Inferior parietal cortex (tissue), 1 donor: ENCODE results near the gene CCDC178.
"Not testable (repeated sequence)": the region's sequence is repeated elsewhere in the genome, so short reads cannot be mapped to it uniquely, and the experiment has no call there.

ENCODE experiments used
- DNase-seq: peaks from one replicate; pipeline ENCODE4 v3.0.0-alpha.2; 2016; ENCODE audit errors: extremely low spot score

CCDC178 gene

DNA sequence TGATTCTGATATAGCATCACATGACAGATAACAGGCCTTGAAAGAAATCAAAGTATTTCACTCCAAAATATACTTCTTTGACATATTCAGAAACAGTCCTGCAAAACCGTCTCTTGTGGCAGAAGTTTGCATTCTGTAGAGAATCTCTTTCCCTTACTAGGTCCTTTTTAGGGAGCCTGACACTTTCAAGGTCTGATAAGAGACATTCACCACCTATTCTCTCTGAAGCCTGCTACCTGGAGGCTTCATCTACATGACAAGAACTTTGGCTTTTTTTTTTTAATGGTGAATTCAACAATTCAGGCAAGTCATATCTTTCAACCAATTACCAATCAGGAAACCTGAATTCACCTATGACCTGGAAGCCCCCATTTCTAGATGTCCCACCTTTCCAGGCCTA lies 83.8 kb downstream of the CCDC178 start:
- DNase-seq, result no peak

- no peak for DNase-seq
Measured at GRCh38 chr18:33355756-33356155, 84.8 kb downstream of the CCDC178 start.

DNA sequence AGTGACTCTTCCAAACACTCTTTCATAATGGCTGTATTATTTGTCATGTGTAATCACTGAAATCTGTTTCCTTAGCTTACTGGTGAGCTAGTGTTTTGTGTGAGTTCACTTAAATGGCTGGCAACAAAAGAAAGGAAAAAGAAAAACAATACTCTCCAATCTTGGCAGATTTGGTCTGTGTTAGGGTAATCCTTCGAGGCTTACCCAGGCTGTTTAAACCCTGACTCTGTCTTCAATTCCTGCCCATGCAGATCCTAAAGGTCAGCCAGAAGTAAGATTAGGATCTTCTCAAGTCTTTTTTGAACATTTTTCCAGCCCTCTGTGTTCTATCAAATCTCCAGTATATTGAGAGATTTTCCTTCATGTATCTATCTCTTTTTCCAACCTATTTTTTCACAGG lies 85.3 kb downstream of the CCDC178 start:
- DNase-seq, result no peak

DNA sequence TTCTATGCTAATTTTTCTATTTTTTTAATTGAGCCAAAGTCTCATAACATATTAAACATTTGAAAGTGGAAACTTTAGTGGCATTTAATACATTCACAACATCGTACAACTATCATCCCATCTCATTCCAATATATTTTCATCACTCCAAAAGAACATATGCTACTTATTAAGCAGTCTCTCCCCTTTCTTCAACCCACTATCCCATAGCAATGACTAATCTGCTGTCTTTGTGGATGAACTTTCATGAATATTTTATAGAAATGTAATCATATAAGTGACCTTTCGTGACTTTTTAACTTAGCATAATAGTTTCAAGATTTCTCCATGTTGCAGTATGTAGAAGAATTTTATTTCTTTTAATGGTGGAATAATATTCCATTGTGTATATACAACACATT lies 90.3 kb downstream of the CCDC178 start:
- no peak for DNase-seq

- not testable (repeated sequence) for DNase-seq
Measured at GRCh38 chr18:33339733-33340132, 100.8 kb downstream of the CCDC178 start.

DNA sequence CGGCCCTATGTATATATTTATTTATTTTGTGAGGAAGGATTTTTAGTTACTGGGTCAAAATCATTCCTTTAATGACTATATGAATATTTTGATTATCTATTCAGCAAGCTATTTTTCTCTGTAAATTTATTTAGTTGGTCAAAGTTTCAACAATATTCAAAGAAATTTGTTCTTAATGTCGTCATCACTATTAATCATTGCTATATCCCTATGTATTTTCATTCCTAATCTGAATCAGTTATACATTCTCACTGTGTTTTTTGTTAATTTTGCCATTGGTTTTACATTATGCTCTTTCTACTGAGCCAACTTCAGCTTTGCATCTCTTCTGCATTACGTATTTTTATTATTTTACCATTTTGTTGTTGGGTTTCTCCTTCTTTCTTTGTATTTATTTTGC lies 105.7 kb downstream of the CCDC178 start:
- DNase-seq, result no peak

GRCh38 chr18:33330711-33331110 lies 109.8 kb downstream of the CCDC178 start:
- no peak for DNase-seq

DNA sequence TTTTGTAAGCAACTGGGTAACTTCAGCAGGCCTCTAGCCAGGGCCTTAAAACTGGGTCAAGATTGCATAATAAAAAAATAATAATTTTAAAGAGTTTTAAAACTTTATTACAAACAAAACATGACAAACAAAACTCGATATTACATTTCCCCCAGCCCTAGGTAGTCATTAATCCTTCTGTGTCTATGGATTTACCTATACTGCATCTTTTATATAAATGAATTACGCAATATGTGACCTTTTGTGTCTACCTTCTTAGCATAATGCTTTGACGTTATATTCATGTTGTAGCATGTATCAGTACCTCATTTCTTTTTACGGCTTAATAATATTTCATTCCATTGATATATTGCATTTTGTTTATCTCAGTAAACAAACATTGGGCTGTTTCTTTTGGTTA lies 113.5 kb downstream of the CCDC178 start:
- no peak for DNase-seq

DNA sequence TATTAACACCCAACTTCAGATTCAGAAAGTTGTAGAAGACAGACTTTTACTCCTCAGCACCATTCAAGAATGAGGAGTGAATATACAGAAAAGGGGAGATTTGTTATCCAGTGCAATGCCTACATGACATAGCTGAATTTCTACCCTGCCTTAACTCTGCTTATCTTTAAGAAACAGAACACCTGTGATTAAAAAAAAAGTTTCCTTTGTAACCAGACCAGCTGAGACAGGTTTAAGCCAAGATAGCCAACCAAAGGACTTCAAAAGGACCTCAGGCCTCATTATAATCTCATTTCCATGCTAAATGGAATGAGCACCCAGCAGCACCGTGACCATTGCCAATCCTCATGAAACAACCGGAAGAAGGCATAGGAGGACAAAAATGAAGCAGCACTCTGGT lies 122.9 kb downstream of the CCDC178 start:
- no peak for DNase-seq

GRCh38 chr18:33316146-33316587 lies 124.4 kb downstream of the CCDC178 start:
- DNase-seq, result no peak

GRCh38 chr18:33307520-33307919 lies 133.0 kb downstream of the CCDC178 start:
- DNase-seq, result no peak

DNA sequence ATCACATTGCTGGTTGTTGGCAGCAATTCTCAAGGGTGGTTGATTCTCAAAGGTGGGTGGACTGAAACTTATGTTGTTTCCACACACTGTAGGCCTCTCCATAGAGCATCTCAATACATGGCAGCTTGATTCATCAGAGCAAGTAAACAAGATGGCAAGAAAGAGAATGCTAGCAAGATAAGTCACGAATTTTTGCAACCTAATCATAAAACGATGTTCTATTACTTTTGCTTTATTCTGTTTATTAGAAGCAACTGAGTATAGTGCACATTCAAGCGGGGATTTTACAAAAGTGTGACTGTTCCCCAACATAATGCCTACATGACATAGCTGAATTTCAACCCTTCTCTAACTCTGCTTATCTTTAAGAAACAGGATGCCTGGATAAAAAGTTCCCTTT lies 136.2 kb downstream of the CCDC178 start:
- DNase-seq, result no peak

DNA sequence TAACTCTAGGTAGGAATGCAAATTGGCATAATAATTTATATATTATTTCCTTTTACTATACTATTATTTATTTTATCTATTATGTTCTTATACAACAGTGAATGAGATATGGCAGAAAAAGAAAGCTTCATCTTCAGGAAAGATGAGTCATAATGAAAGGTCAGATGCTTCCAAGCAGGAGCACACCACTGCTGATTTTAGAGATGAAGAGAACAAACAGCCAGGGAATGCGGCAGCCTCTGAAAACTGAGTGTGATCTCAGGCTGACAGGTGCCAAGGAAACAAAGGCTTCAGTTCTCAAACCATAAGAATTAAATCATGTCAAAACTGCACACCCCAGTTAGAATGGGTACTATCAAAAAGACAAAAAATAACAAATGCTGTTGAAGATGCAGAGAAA lies 149.0 kb downstream of the CCDC178 start:
- no peak for DNase-seq

- DNase-seq, result no peak
Measured at GRCh38 chr18:33288082-33288716, 152.3 kb downstream of the CCDC178 start.

DNA sequence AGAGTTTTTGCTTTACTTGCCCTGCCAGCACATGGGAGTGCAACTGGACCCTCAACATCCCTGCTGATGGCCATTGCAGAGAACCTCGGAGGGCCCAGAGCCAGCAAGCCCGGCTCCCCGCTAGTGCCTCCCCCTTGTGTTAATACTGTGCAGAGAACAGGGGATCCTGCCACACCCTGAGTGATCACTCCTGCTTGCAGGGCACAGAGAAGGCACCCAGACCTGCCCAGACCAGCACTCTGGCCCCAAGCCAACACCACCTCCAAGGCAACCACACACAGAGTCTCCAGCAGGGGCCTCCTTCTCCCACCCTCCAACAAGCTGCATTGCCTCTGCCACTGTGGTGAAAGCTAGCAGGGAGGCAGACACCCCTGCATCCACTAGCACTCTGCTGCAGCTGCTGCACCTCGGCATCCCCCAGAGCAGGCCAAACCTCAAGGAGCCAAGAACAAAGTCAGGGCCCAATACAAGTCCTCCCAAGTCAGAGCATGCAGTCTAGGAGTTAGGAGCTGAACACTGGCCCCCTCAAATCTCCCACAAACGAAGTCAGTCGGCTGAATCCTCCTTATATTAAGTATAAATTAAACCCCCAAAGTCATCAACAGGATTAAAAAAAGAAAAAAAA lies 157.7 kb downstream of the CCDC178 start:
- DNase-seq, result no peak

GRCh38 chr18:33282142-33282541 lies 158.4 kb downstream of the CCDC178 start:
- no peak for DNase-seq

DNA sequence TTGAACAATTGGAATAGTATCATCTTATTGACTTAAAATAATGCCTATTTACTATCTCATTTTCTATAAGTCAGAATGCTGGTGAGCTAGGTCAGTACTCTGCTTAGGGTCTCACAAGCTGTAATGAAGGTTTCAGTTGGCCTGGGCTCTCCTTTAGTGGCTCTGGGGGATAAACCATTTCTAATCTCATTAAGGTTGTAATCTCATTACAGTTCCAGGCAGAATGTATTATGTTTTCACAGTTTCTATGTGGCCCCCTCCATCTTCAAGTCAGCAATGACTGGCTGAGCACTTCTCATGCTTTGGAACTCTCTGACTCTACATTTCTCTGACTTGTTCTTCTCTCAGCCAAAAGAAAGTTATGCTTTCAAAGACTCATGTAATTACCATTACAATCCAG lies 163.1 kb downstream of the CCDC178 start:
- no peak for DNase-seq

DNA sequence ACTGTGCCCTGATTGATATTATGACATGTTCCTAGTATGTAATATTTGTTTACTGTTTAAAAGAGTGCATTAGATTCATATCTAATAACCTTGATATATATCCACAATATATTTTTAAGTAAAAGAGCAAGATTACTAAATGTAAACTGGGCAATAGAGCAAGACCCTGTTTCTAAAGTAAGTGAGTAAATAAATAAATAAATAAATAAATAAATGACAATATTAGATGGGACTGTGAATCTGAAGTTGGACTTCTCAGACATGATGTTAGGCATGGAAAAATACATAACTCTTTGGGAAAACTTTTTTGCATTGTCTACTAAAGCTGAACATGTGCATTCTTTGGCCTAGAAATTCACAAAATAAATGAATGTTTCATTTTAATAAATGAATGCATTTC lies 164.7 kb downstream of the CCDC178 start:
- no peak for DNase-seq

DNA sequence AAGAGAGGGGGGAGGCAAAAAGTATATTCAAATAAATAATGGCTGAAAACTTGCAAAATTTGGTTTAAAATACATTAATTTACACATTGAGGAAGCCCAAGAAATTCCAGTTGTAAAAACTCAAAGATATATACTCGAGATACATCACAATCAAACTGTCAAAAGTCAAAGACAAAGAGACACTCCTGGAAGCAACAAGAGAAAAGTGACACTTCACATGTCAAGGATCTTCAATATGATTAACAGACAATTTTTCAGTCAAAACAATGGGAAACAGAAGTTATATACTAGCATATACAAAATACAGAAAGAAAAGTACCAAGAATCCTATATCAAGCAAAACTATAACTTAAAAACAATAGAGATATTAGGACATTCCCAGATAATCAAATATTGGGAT lies 170.2 kb downstream of the CCDC178 start:
- no peak for DNase-seq

DNA sequence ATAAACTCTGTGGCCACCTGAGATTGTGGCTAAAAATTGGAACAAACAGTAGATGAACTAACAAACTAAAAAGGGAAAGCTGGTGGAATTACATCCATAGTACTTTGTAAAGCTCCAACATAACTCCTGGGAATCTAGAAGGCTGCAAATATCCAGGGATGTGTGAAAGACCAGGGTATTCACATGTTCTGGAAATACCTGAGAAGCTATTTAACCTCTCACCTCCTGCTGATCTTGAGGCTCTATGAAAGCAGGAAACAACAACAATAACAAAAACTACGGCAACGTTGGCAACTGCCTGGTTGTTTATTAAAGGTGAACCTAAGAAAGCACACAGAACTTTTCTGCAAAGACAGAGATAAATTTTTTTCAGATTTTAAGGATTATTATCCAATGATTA lies 171.3 kb downstream of the CCDC178 start:
- no peak for DNase-seq

DNA sequence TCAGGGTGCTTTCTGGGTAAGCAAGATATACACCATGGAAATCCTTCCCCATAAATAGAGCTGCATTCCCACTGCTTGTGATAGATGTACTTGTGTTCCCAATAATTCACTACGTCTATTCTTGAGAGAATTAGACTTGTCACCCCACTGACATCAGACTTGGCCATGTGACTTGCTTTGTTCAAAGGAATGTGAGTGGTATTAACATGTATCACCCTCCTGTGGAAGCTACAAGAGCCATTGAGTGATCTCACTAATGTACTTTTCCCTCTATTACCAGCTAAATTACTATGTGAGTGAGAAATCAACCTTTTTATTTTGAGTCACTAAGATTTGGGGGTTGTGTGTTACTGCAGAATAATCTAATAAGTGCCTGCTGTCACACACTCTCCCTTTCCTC lies 176.0 kb downstream of the CCDC178 start:
- DNase-seq, result no peak

DNA sequence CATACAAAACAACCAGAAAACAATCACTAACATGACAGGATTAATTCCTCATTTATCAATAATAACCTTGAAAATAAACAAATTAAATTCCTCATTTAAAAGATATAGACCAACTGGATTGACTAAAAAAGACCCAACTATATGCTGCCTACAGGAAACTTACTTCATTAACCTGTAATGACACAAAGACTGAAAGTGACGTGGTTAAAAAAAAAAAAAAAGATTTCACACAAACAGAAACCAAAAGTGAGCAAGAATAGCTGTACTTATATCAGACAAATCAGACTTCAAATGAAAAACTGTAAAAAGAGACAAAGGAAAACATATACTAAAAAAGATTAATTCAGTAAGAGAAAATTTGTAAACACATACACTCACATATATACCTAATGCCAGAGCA lies 201.2 kb downstream of the CCDC178 start:
- no peak for DNase-seq

DNA sequence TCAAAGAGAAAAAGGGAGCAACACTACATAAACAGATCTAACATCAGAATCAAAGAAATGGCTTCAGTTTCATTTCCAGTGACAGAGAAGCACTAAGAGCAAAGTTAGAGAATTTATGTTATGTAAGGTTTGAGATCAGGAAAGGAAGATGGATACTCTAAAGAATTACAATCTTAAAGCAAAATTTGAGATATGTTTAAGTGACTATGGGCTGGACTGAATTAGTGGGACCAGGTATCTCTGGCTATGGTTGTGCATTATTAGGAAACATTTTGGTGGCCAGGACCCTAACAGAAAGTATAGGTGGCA lies 208.2 kb downstream of the CCDC178 start:
- no peak for DNase-seq
